GM15510 (cell line): ENCODE measurements around the gene MCM9.

ENCODE experiments used
- POLR2A ChIP-seq: IDR thresholded peaks from 3 replicates; pipeline ENCODE4 v1.6.1; 2011; ENCODE audit warnings: borderline replicate concordance; ENCODE audit not compliant: insufficient read length; ENCODE audit errors: extremely low read depth

MCM9 gene

DNA sequence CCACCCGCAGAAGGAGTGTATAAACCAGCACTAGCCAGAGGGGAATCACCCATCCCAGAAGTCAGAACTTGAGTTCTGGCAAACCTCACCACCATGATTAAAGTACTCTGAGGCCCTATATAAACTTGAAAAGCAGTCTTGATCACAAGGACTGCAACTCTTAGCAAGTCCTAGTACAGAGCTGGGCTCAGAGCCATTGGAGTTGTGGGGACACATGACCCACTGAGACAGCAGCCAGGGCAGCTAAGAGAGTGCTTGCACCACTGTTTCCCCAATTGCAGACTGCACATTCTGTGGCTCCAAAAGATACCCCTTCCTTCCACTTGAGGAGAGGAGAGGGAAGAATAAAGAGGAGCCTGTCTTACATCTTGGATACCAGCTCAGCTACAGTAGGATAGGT is 4.7 kb upstream of the MCM9 start:
- TF ChIP-seq POLR2A = no peak

- TF ChIP-seq POLR2A = no peak
Observed at GRCh38 chr6:118935978-118936703, 1.2 kb upstream of the MCM9 start.

DNA sequence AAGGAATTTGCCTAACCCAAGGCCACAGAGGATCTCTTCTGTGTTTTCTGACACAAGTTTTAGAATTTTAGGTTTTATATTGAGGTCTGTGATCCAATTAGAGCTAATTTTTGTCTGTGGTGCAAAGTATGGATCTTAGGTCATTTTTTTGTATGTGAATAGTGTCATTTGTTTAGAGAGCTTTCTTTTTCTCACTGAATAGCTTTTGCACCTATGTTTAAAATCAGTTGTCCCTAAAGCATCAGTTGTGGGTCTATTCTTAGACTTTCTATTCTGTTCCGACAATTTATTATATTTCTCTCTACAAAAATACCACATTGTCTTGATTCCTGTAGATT is 341 bp upstream of the MCM9 start:
- no peak for TF ChIP-seq POLR2A

DNA sequence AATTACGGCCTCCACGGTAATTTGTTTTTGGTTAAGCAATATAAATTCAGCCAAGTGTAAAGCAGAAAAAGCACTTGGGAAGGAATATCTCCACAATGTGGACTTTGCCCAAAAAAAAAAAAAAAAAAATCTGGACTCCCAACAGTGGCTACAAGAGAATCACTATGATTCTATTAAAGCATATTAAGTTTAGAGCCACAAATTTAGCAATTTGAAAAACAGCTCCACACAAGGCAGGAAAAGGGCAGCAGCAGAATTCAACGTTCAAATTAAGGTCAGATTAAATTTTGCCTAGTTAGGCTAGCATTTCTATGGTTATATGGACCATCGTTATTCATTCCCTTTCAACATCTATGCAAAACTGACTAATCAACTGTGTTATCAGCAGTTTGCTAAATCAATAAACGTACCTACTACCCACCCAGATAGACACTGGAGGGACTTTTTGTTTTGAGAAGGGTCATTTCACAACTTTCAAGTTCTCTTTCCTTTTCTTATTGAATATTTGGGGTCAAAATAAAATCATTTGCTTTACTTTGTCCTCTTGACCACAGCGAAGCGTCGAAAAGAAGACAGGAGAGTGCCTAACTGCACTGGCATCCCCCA is 1.0 kb downstream of the MCM9 start:
- TF ChIP-seq POLR2A = no peak

- no peak for TF ChIP-seq POLR2A
Observed at GRCh38 chr6:118932421-118932820, 2.5 kb downstream of the MCM9 start.

DNA sequence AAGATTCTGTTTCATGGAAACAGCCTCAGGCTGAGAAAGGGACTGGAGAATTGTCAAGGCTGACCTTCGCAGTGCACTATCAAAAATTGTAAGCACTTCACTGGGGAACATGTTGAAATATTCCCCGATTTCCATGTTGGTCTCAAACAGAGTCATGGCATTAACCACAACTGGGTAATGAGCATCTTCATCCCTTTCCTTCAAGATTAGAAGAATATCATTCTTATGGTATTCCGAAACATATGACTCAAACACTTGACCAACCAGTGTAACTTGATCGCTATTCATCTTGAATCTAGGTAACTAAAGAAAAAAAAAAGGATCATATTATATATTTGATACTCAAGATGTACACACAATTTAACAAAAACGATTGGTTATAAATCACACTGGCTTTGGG is 3.5 kb downstream of the MCM9 start:
- TF ChIP-seq POLR2A = no peak

GRCh38 chr6:118930680-118931079 is 4.3 kb downstream of the MCM9 start:
- TF ChIP-seq POLR2A = no peak

GRCh38 chr6:118923035-118923434 is 11.9 kb downstream of the MCM9 start:
- no peak for TF ChIP-seq POLR2A

- TF ChIP-seq POLR2A = no peak
Observed at GRCh38 chr6:118921084-118921483, 13.9 kb downstream of the MCM9 start.

DNA sequence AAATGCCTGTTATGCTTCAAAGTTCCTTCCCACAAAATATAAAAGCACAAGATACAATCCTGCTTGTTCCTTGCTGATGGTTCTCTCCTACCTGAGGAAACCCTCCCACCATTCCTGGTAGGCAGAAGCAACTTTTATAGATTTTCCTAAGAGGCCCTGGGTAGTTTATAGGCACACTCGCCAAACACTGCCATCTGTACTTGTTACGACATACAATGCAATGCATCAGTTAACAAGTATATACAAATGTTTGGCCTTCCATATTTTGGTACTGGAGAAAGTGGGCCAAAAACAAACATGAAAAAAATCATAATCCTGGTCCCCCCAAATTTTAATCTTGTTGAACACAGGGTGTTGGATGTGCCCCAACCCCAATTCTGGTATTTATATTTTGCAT is 16.6 kb downstream of the MCM9 start:
- TF ChIP-seq POLR2A = no peak

DNA sequence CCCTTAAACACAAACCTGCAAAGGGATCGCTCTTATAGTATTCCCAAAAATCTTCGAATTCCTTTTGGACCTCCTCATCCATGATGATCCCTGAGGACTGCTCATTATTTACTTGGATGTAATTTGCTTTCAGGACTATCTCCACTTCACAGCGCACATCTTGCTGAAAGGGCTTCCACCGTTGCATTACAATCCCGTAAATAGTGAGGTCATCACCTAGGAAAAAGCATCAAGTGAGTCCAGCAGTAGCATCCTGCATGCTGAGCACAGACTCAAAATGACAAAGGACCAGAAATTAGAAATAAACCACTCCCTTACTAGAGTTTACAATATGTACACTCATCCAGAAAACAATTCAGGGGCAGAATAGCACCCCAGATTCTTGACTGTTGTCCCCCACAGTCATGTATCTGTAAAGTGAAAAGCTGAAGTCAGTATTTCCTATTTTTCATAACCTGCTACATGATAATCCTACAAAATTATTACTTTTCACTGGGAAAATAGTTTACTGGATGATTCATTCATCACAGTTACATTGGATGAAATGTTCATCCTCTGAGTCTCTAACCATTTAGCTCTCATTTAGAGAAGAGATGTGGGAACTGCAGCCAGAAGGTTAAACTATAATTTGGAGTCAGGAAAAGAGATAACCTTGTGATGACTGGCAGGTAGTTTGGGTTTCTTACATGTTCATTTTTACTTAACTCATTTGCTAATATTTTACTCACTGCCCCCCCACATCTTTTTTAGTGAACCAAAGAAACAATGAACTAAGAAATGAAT is 17.2 kb downstream of the MCM9 start:
- no peak for TF ChIP-seq POLR2A

GRCh38 chr6:118914598-118914997 is 20.4 kb downstream of the MCM9 start:
- no peak for TF ChIP-seq POLR2A

GRCh38 chr6:118913161-118913560 is 21.8 kb downstream of the MCM9 start:
- no peak for TF ChIP-seq POLR2A

DNA sequence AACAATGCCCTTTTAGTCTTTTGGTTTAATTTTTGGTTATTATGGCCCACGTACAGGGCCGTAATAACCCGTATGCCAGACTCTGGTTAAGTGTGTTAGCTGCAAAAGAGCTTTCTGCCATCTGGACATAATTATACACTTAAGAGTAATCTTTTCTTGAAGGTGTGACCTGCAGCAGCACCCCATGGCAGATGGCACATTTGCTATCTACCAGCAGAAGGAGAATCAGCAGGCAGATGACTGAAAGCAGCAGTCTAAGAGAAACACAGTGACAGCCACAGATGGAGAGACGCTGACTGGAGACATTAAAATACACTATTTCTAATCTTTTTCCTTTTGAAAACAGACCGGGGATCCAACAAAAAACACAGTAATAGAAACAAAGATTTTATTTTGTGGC is 22.3 kb downstream of the MCM9 start:
- TF ChIP-seq POLR2A = no peak

- no peak for TF ChIP-seq POLR2A
Observed at GRCh38 chr6:118908441-118908840, 26.5 kb downstream of the MCM9 start.

DNA sequence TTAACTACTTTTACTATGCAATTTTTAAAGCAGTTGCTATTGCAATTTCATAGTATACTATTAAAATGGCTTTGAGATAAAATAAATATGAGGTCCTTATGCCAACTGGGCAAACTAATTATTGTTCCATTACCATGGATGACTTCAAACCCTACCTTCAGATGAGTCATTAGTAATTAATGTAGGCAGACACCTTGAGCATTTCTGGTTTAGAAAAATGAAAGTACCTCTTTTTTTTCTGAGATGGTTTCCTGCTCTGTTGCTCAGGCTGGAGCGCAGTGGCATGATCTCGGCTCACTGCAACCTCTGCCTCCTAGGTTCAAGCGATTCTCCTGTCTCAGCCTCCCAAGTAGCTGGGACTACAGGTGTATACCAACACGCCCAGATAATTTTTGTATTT is 29.1 kb downstream of the MCM9 start:
- TF ChIP-seq POLR2A = no peak

- TF ChIP-seq POLR2A = no peak
Observed at GRCh38 chr6:118905084-118905483, 29.9 kb downstream of the MCM9 start.

DNA sequence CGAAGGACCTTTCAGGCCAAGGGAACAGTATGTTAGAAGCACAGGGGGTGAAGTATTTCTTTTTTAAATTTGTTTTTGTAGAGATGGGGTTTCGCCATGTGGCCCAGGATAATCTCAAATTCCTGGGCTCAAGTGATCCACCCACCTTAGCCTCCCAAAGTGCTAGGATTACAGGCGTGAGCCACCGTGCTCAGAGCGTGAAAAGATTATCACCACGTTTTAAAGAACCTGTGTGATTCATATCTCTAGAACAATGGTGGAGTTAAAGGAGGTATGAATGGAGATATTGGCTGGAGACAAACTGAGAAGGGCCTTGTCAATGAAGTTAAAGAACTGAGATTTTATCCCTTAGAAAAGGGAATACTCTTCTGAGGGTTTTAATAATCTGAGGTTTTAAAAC is 31.3 kb downstream of the MCM9 start:
- TF ChIP-seq POLR2A = no peak
